Measurements from ENCODE around the gene CTBP2. TPM values are rescaled to one million over a fixed set of nuclear protein-coding genes. Genes with fewer than 3 reads are reported as not detected.

Gene CTBP2
- polyA plus RNA-seq, 1 donor from 2014 or later = 0.50 TPM

DNA sequence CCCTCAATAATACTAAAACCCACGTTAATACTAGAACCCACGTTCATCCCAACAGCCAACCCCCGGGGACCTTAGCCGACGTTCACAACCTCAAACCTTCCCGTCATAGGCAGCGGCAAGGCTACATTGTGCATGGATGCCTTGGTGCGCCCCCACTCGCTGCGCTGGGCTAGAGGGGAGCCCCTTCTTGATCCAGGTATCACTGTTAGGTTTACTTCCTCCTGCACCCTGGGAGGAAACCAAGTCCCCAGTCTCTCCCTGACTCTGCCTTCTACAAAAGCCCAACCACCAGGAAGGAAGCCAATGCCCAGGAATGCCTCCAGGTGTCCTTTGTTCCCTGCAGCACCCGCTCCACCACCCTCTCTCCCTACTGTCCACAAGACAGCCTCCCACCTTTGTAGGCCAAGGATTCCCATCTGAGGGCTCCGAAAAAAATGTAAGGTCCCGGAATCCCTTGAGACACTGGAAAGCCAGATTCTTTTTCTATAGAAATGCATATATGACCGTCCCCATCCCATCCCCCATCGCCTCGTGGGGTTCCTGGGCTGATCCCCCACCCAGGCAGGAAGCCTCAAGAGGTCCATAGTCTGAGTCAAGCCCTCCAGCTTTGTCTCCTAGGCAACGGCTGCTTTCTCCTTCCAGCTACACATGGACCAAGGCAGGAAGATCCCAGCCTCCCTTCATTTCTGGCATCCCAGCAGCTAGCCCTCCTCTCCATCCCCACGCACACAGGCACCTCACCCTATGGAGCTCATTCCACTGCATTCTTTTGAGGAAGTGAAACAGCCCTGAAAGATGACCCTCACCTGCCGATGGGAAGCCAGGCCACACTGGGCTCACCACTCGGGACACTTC is 25.2 kb downstream of the CTBP2 start:
- H3K27me3 Mint-ChIP-seq = peaks cover 21% of the 10 kb centered on the region
- H3K36me3 Mint-ChIP-seq = no peaks in the 10 kb centered on the region
- no peaks in the 10 kb centered on the region for H3K4me1 Mint-ChIP-seq
- H3K27ac Mint-ChIP-seq = no peak overlapping the region
- H3K4me3 Mint-ChIP-seq = no peak overlapping the region
- peaks cover 0 to 11% (median 0%) of the 10 kb centered on the region in 3 donors for H3K9me3 Mint-ChIP-seq

- H3K27me3 Mint-ChIP-seq = peaks cover 18% of the 10 kb centered on the region
- H3K36me3 Mint-ChIP-seq = no peaks in the 10 kb centered on the region
- no peak overlapping the region for H3K4me3 Mint-ChIP-seq
- peaks cover 0 to 11% (median 0%) of the 10 kb centered on the region in 3 donors for H3K9me3 Mint-ChIP-seq
- H3K4me1 Mint-ChIP-seq = no peaks in the 10 kb centered on the region
- no peak overlapping the region for H3K27ac Mint-ChIP-seq
Observed at GRCh38 chr10:125134483-125134848, 25.9 kb downstream of the CTBP2 start.

GRCh38 chr10:125133696-125134482 is 26.5 kb downstream of the CTBP2 start:
- Mint-ChIP-seq H3K4me3 (no peak overlapping the region), H3K36me3 (no peaks in the 10 kb centered on the region), H3K4me1 (no peaks in the 10 kb centered on the region), H3K27ac (no peak overlapping the region), H3K9me3 (peaks cover 0 to 11% (median 0%) of the 10 kb centered on the region in 3 donors), H3K27me3 (peaks cover 16% of the 10 kb centered on the region)

- H3K27ac Mint-ChIP-seq = no peak overlapping the region
- H3K36me3 Mint-ChIP-seq = no peaks in the 10 kb centered on the region
- H3K4me1 Mint-ChIP-seq = peaks cover 0 to 2% (median 0%) of the 10 kb centered on the region in 3 donors
- peaks cover 17% of the 10 kb centered on the region for H3K27me3 Mint-ChIP-seq
- H3K4me3 Mint-ChIP-seq = no peak overlapping the region
- H3K9me3 Mint-ChIP-seq = peaks cover 0 to 11% (median 0%) of the 10 kb centered on the region in 3 donors
Observed at GRCh38 chr10:125132344-125132743, 28.0 kb downstream of the CTBP2 start.

DNA sequence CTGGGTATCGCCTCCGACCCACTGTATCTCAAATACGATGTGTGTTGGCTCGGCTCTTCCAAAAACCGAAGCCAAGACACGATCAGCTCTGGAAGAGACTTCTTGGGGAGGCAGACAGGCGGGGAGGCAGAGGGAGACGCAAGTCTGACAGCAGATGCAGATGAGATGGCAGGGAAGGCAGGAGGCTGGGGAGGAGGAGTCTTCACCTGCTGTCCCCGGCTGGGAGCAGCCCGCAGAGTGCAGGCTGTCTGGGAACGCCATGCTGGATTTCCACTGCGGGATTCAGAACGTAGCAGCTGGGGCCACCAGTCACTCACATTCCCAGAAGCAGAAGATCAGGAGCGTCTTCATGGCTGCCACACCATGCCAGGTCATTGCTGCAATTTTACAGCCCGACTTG is 29.4 kb downstream of the CTBP2 start:
- Mint-ChIP-seq H3K9me3 (peaks cover 0 to 11% (median 0%) of the 10 kb centered on the region in 3 donors), H3K27ac (no peak overlapping the region), H3K36me3 (no peaks in the 10 kb centered on the region), H3K4me3 (no peak overlapping the region), H3K27me3 (peaks cover 21% of the 10 kb centered on the region), H3K4me1 (peaks cover 0 to 2% (median 0%) of the 10 kb centered on the region in 3 donors)

GRCh38 chr10:125130260-125130659 is 30.1 kb downstream of the CTBP2 start:
- Mint-ChIP-seq H3K36me3 (no peaks in the 10 kb centered on the region), H3K4me3 (no peak overlapping the region), H3K4me1 (peaks cover 0 to 2% (median 0%) of the 10 kb centered on the region in 3 donors), H3K27me3 (peaks cover 18% of the 10 kb centered on the region), H3K27ac (no peak overlapping the region), H3K9me3 (peaks cover 0 to 11% (median 0%) of the 10 kb centered on the region in 3 donors)

DNA sequence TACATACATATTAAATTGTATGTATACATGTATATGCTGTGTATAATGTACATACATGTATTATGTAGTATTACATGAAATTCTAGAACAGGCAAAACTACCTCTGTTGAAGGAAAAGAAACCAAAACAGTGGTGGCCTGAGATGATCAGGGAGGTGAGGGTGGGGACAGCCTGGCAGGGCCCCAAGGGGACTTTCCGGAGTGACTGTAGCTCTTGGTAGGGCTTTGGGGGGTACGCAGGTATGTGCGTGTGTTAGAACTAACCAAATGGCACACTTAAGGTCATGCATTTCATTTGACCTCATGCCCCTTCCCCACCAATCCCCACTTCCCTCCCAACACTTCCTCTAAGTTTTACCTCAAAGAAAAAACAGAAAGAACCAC is 31.3 kb downstream of the CTBP2 start:
- peaks cover 0 to 11% (median 0%) of the 10 kb centered on the region in 3 donors for H3K9me3 Mint-ChIP-seq
- H3K27me3 Mint-ChIP-seq = peaks cover 15% of the 10 kb centered on the region
- H3K27ac Mint-ChIP-seq = no peak overlapping the region
- peaks cover 0 to 2% (median 0%) of the 10 kb centered on the region in 3 donors for H3K4me1 Mint-ChIP-seq
- H3K4me3 Mint-ChIP-seq = no peak overlapping the region
- no peaks in the 10 kb centered on the region for H3K36me3 Mint-ChIP-seq

DNA sequence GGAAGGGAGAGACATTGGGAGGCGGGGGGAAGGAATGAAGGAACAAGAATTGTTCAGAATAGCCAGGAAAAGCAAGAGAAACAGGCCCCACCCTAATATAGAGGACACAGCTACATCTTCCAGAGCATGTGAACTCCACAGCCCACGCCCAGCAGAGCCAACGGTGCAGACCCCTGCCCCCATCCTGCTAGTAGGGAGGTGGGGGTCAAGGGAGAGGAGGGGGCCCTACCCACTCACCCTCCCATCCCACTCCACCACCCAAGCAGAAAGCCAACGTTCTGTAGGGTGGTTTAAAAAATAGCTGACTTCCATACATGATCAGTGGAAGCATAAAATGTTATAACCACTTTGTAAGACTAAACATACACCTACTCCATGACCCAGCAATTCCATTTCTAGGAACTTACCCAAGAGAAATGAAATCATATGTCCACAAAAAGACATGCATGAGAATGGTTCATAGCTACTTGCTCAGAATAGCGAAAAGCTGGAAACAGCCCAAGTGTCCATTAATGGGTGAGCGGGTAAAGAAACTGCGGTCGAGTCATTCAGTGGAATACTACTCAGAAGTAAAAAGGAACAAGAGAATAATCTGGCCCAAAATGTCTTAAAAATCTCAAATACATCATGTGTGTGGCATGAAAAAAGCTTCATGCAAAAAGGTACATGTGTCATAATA is 31.8 kb downstream of the CTBP2 start:
- no peak overlapping the region for H3K27ac Mint-ChIP-seq
- peaks cover 0 to 2% (median 0%) of the 10 kb centered on the region in 3 donors for H3K4me1 Mint-ChIP-seq
- H3K36me3 Mint-ChIP-seq = no peaks in the 10 kb centered on the region
- H3K9me3 Mint-ChIP-seq = peaks cover 0 to 11% (median 0%) of the 10 kb centered on the region in 3 donors
- H3K27me3 Mint-ChIP-seq = peaks cover 10% of the 10 kb centered on the region
- no peak overlapping the region for H3K4me3 Mint-ChIP-seq

DNA sequence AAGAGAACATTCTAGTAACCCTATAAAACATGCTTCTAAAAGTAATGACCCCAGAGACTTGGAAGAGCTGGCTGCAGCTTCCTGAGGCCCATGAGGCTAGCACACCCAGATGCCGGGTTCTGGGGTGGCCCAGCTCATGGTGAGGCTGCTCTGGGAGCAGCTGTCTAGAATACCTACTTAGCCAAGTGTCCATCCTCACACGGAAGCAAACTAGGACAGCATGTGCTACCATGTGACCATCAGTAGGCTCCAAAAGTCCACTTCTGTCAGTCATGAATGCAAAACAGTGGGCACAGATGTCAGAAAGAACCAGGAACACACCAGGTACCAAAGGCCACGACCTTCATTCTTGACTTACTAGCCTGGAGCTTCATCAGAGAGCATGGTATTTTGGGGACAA is 32.4 kb downstream of the CTBP2 start:
- Mint-ChIP-seq H3K27ac (no peak overlapping the region), H3K27me3 (peaks cover 9% of the 10 kb centered on the region), H3K4me1 (peaks cover 0 to 2% (median 0%) of the 10 kb centered on the region in 3 donors), H3K9me3 (peaks cover 0 to 11% (median 0%) of the 10 kb centered on the region in 3 donors), H3K36me3 (no peaks in the 10 kb centered on the region), H3K4me3 (no peak overlapping the region)

- H3K36me3 Mint-ChIP-seq = no peaks in the 10 kb centered on the region
Observed at GRCh38 chr10:125127110-125127509, 33.3 kb downstream of the CTBP2 start.

DNA sequence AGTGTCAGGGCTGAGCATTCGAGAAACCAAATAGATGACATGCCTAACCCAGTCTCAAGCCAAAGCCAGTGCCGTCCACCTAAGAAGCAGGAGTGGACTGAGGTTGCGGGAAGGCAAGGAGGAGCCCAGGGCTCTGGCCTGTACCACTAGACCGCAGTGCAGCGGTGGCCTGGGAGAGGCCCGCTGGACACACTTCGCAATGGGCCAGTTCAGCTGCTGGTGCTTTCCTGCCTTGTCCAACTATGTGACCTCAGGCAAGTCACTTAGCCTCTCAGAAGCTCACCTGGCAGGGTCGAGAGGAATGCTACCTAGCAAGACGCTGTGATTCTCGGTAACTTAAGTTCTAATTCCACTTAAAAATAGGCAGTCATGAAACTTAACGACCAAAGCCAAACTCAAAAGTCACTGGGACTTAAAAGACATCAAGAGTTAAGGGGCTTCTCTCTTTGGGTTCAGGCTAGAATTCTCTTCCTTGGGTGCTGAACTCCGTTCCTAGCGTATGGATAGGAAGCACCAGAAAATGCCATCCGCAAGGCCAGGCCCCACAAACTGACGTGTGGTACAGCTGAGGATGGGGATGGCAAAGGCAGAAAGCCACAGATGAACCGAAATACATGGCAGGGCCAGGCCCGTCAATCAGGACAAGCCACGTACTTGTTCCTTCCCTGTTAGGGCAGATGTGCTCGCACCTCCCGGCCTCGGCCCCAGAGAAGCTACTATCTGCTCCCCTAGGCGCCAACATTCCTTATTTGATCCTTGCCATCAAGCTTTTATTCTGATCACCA is 34.2 kb downstream of the CTBP2 start:
- H3K27ac Mint-ChIP-seq = no peak overlapping the region
- peaks cover 0 to 1% (median 0%) of the 10 kb centered on the region in 3 donors for H3K9me3 Mint-ChIP-seq
- H3K4me1 Mint-ChIP-seq = peaks cover 0 to 2% (median 0%) of the 10 kb centered on the region in 3 donors
- H3K36me3 Mint-ChIP-seq = no peaks in the 10 kb centered on the region
- peaks cover 9% of the 10 kb centered on the region for H3K27me3 Mint-ChIP-seq
- H3K4me3 Mint-ChIP-seq = no peak overlapping the region

More at GRCh38 chr10:125127110-125127509, 33.3 kb downstream of the CTBP2 start:
- H3K4me1 Mint-ChIP-seq = peaks cover 0 to 2% (median 0%) of the 10 kb centered on the region in 3 donors
- H3K4me3 Mint-ChIP-seq = no peak overlapping the region
- peaks cover 0 to 7% (median 0%) of the 10 kb centered on the region in 3 donors for H3K9me3 Mint-ChIP-seq
- peak overlapping the region in 1 of 3 donors; percentile 32 for H3K27ac Mint-ChIP-seq
- peaks cover 9% of the 10 kb centered on the region for H3K27me3 Mint-ChIP-seq

DNA sequence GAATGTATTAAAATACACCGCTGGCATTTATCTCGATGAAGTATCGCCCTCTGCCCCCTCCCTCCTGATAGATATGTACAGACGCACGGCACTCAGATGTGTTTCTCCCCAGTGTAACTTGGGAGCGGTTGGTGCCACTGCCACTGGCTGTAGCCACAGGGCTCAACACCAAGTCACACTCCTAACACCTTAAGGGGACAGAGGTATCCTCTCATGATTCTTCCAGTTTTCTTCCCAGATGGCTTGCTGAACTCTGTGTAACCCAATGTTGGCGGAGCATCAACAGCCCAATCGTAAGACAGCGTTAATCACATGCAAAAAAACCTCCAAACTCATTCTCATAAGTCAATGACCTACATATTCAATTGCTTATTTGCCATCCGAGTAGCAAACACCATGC is 35.5 kb downstream of the CTBP2 start:
- Mint-ChIP-seq H3K36me3 (no peaks in the 10 kb centered on the region), H3K4me3 (no peak overlapping the region), H3K4me1 (peaks cover 0 to 2% (median 0%) of the 10 kb centered on the region in 3 donors), H3K27ac (no peak overlapping the region), H3K9me3 (no peaks in the 10 kb centered on the region), H3K27me3 (peaks cover 9% of the 10 kb centered on the region)

DNA sequence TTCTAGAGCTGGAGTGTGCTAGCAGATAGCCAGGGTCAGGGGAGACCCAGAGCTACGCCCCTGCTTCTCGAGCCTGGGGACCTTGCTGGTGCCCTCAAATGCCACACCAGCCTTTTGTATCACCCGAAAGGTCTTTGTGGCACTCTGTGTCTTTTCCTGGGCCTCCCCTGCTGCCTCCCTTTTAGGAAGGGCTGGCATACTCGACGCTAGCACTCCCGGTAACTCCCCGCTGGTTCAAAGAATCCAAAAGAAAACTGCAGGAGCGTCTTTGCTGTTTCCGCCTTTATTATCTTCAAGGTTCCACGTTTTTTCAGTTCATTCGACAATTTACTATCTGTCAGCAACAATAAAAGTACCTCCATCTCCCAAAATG is 36.3 kb downstream of the CTBP2 start:
- Mint-ChIP-seq H3K36me3 (no peaks in the 10 kb centered on the region), H3K4me3 (no peak overlapping the region), H3K4me1 (peaks cover 0 to 2% (median 0%) of the 10 kb centered on the region in 3 donors), H3K27me3 (peaks cover 9% of the 10 kb centered on the region), H3K9me3 (no peaks in the 10 kb centered on the region), H3K27ac (no peak overlapping the region)

DNA sequence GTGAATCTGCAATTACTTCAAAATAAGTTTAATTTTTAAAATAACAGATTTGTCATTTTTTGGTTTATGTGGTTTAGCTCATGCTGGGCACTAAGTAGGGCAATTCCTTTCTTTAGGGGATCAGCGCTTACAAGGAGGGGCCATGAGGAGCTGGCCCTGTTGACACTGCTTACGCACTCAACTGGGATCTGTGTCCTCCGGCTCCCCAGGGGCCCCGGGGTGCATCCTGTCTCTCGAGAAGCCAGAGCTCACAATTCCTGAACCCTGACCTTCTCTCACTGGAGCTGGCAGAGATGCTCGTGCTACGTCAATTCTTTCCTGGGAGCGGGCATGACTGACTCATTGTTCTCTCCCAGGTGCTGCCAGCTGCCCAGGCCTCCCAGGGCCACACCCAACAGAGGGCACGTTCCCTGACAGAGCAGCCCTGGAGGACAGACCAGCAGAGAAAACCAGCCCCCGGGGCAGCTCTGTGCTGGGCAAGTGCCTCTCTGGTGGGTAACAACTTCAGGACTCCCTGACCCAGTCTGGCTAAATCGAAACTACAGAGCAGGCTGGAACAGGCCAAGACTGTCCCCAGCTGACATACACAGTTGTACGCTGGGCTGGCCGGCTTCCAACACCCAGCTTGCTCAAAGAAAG is 36.8 kb downstream of the CTBP2 start:
- Mint-ChIP-seq H3K4me3 (no peak overlapping the region), H3K27me3 (peaks cover 9% of the 10 kb centered on the region), H3K9me3 (no peaks in the 10 kb centered on the region), H3K27ac (no peak overlapping the region), H3K36me3 (no peaks in the 10 kb centered on the region), H3K4me1 (peaks cover 0 to 2% (median 0%) of the 10 kb centered on the region in 3 donors)
